ENCODE data around the gene ERC1.

DNA sequence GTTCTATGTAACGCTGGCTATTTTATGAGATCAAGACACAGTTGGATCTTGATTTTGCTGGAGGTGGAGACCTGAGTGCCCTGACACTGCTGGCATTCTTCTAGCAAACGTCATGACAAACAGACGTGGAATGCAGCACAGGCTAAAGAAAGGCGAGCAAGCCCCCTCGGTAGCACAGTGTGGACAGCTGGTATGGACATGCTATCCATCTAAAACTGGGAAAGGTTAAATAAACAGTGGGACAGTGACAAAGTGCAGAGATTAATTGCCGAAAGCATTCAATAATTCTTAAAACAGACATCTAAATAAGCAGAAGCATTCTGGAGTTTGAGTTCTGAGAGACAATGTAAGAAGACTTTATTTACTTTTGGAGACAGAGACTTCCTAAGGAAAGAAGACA lies 366.1 kb downstream of the ERC1 start:
- TF ChIP-seq, protein P1, sequence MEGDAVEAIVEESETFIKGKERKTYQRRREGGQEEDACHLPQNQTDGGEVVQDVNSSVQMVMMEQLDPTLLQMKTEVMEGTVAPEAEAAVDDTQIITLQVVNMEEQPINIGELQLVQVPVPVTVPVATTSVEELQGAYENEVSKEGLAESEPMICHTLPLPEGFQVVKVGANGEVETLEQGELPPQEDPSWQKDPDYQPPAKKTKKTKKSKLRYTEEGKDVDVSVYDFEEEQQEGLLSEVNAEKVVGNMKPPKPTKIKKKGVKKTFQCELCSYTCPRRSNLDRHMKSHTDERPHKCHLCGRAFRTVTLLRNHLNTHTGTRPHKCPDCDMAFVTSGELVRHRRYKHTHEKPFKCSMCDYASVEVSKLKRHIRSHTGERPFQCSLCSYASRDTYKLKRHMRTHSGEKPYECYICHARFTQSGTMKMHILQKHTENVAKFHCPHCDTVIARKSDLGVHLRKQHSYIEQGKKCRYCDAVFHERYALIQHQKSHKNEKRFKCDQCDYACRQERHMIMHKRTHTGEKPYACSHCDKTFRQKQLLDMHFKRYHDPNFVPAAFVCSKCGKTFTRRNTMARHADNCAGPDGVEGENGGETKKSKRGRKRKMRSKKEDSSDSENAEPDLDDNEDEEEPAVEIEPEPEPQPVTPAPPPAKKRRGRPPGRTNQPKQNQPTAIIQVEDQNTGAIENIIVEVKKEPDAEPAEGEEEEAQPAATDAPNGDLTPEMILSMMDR (IDR thresholded peaks at IDR 0.05) = no peak
- TF ChIP-seq POLR2A (IDR thresholded peaks at IDR 0.05) = no peak

Measured in uterus (tissue), 2 donors.